K562 (cell line): ENCODE results near the gene MBP. TPM values are rescaled to one million over a fixed set of nuclear protein-coding genes. Genes with fewer than 3 reads are reported as not detected.
A peak's percentile ranks its signal among the peaks of the same experiment; 100 is the strongest.

Experiments used
- ATAC-seq: fragments of 200-7000 bp; cut with Tn5 transposase; 3 replicates; pipeline ENCODE4 v1.9.1; 2020; ENCODE audit warnings: moderate library complexity
- BruUV-seq: library from RNA; stranded (reverse); fragments of 400-500 nt; replicated peaks from 2 replicates; lab custom pipeline; 2021; lab: Mats Ljungman, UMichigan
- CTCF ChIA-PET: fragments of 300-600 bp; formaldehyde crosslinking; extraction: SDS; loops from one replicate; lab custom pipeline; 2021; ENCODE audit warnings: low intra/inter-chr PET ratio; lab: Yijun Ruan, JAX
- POLR2A ChIA-PET: fragments of 300-600, 350-650 bp; sonication (Branson Sonifier 250); formaldehyde crosslinking; extraction: SDS; loops from one replicate; lab custom pipeline; 2021; ENCODE audit warnings: antibody characterized with exemption, inconsistent platforms; lab: Yijun Ruan, JAX
- DNase-seq, 4 experiments: peaks; one replicate each; pipeline versions ENCODE4 v3.0.0 to v3.0.0-alpha.2; 2011 to 2018; ENCODE audit warnings: low spot score in 3 of 4, mixed read lengths in 3 of 4; ENCODE audit errors: extremely low read depth in 1 of 4
- FAIRE-seq: peaks from 2 replicates; lab custom pipeline; 2011; peaks lifted over from hg19 to GRCh38; lab: Jason Lieb, UNC
- H2AFZ ChIP-seq: 2 replicates; pipeline ENCODE4 v1.6.0; 2011; ENCODE audit warnings: low read depth, low read length, control low read depth, inconsistent platforms
- H3K27ac ChIP-seq: fragments of 200-600 bp; 3 replicates; pipeline ENCODE4 v1.8.0; 2011; ENCODE audit warnings: low read depth, mild to moderate bottlenecking, control low read depth, inconsistent platforms, low read length, moderate library complexity, mixed read lengths; ENCODE audit errors: extremely low read depth
- H3K27me3 ChIP-seq, 2 experiments: fragments of 300-600 bp in 1 of 2; 2 replicates in 1 of 2; 3 replicates in 1 of 2; pipeline versions ENCODE4 v1.6.0 to v1.8.0; 2011; ENCODE audit warnings: inconsistent platforms in 2 of 2, low read length in 2 of 2, mild to moderate bottlenecking in 1 of 2, mixed read lengths in 1 of 2, moderate library complexity in 1 of 2; ENCODE audit not compliant: control insufficient read depth in 2 of 2, insufficient read depth in 2 of 2
- H3K36me3 ChIP-seq: fragments of 300-600 bp; 3 replicates; pipeline ENCODE4 v1.8.0; 2011; ENCODE audit warnings: mild to moderate bottlenecking, low read length, inconsistent platforms; ENCODE audit not compliant: control insufficient read depth, insufficient read depth
- H3K4me1 ChIP-seq, 2 experiments: fragments of 200-600 bp in 1 of 2; replicated peaks in 1 of 2; 2 replicates in 1 of 2; 3 replicates in 1 of 2; pipeline versions ENCODE4 v1.5.1 to v1.8.0; 2011; ENCODE audit warnings: inconsistent platforms in 2 of 2, low read length in 2 of 2, mild to moderate bottlenecking in 1 of 2, mixed read lengths in 1 of 2, moderate library complexity in 1 of 2; ENCODE audit not compliant: control insufficient read depth in 2 of 2, insufficient read depth in 2 of 2
- H3K4me2 ChIP-seq: 2 replicates; pipeline ENCODE4 v1.6.1; 2011; ENCODE audit warnings: low read length, control low read depth, inconsistent platforms, mixed read lengths; ENCODE audit not compliant: insufficient read depth
- H3K4me3 ChIP-seq: fragments of 200-600 bp; sonication (generic), shearing (Covaris generic); 2 replicates; pipeline ENCODE4 v1.5.1; 2016; ENCODE audit warnings: control low read depth, inconsistent platforms
- H3K79me2 ChIP-seq: fragments of 200-600 bp; 3 replicates; pipeline ENCODE4 v1.8.0; 2011; ENCODE audit warnings: low read length, inconsistent platforms; ENCODE audit not compliant: control insufficient read depth, insufficient read depth
- H3K9ac ChIP-seq, 2 experiments: 2 replicates each; pipeline versions ENCODE4 v1.6.0 to v1.6.1; 2011; ENCODE audit warnings: low read depth in 2 of 2, low read length in 2 of 2, control low read depth in 1 of 2, inconsistent platforms in 1 of 2, mild to moderate bottlenecking in 1 of 2, mixed read lengths in 1 of 2; ENCODE audit not compliant: insufficient read depth in 1 of 2
- H3K9me1 ChIP-seq: one replicate; pipeline ENCODE4 v1.6.0; 2011; ENCODE audit warnings: inconsistent platforms, mild to moderate bottlenecking, low read length, moderate library complexity; ENCODE audit not compliant: control insufficient read depth, insufficient read depth
- H3K9me3 ChIP-seq: replicated peaks from 2 replicates; pipeline ENCODE4 v1.5.1; 2011; ENCODE audit warnings: low read depth, low read length, inconsistent platforms; ENCODE audit not compliant: control insufficient read depth, insufficient read depth
- H4K20me1 ChIP-seq: replicated peaks from 2 replicates; pipeline ENCODE4 v1.6.1; 2011; ENCODE audit warnings: low read length, inconsistent platforms, mixed read lengths; ENCODE audit not compliant: control insufficient read depth, insufficient read depth
- NFE2L1 ChIP-seq: fragments of 450-650 bp; IDR thresholded peaks from 2 replicates; pipeline ENCODE4 v1.6.1; 2016; ENCODE audit warnings: missing genetic modification characterization, low read depth, mild to moderate bottlenecking, missing compliant biosample characterization, moderate library complexity, borderline replicate concordance
- RBM17 ChIP-seq: fragments of 200-400 bp; formaldehyde crosslinking; IDR thresholded peaks from 2 replicates; pipeline ENCODE4 v1.6.1; 2017; ENCODE audit warnings: low read depth, mild to moderate bottlenecking, low read length, borderline replicate concordance
- TFE3 ChIP-seq: fragments of 450-650 bp; formaldehyde crosslinking; IDR thresholded peaks from 2 replicates; pipeline ENCODE4 v1.4.0; 2020; ENCODE audit warnings: mild to moderate bottlenecking, mixed read lengths
- ZFX ChIP-seq: sonication (generic); formaldehyde crosslinking; IDR thresholded peaks from 2 replicates; pipeline ENCODE4 v1.8.0; 2022; ENCODE audit warnings: mild to moderate bottlenecking, missing genetic modification reagents, moderate library complexity
- ZNF830 ChIP-seq: fragments of 250-450 bp; sonication (Bioruptor Pico); IDR thresholded peaks from 2 replicates; pipeline ENCODE4 v1.5.0; 2021; ENCODE audit warnings: mild to moderate bottlenecking
- WGBS: fragments of 100-300 bp; shearing (Covaris generic); methylation state at CpG from one replicate; pipeline ENCODE4 v1.1.6; 2016; ENCODE audit warnings: low coverage, mixed read lengths; ENCODE audit not compliant: insufficient coverage; ENCODE audit errors: missing lambda C conversion rate; 5-methylcytosine and 5-hydroxymethylcytosine counted together
- in situ Hi-C: fragments of 300-500 bp; cut with MboI; formaldehyde crosslinking; loops from 4 replicates; pipeline ENCODE4 v1.15.0; 2018; ENCODE audit warnings: inconsistent platforms, mixed read lengths
- intact Hi-C: fragments of 100-400 bp; cut with micrococcal nuclease; formaldehyde crosslinking; loops from 2 replicates; pipeline ENCODE4 v1.14.2; 2022
- polyA plus RNA-seq, 8 experiments: library from polyadenylated mRNA; depleted of rRNA in 4 of 8; stranded (reverse) in 5 of 8; unstranded in 3 of 8; fragments of >200 nt; fragmentation: Nextera tagmentation in 2 of 8; fragmentation: Illumina TruSeq in 1 of 8; extraction: Ambion mirVana in 2 of 8; extraction: Trizol in 1 of 8; gene quantifications; 2 replicates each; pipeline versions ENCODE4 v1.2.1 to v1.2.3, GENCODE V29; 2011 to 2014; ENCODE audit warnings: inconsistent platforms in 1 of 8, missing spikeins in 1 of 8
- total RNA-seq, 7 experiments: library from RNA; depleted of rRNA in 6 of 7; stranded (reverse); fragments of >200 nt in 6 of 7; fragmentation: Illumina TruSeq in 2 of 7; extraction: Trizol in 2 of 7; gene quantifications; 2 replicates each; pipeline versions ENCODE4 v1.2.1 to v1.2.3, GENCODE V29; 2011 to 2021; ENCODE audit warnings: low replicate concordance in 1 of 7

The MBP gene
- total and polyA plus RNA-seq, 9 of the 15 experiments (the other 6 are each of a cell fraction or from before 2014, with no cell fraction given): 0.09 TPM; not detected in 8

GRCh38 chr18:76982841-76983583 lies 149.6 kb downstream of the MBP start (continued):
- no peak for TF ChIP-seq RBM17

- no peaks in the 10 kb centered on the region for H3K9me3 ChIP-seq
- ATAC-seq (no peak), FAIRE-seq (no peak), DNase-seq (no peak)
- peaks cover 14 to 65% of the 10 kb centered on the region in 2 experiments for H3K27me3 ChIP-seq
- TF ChIP-seq ZNF830 (CRISPR knock-in tag) (no peak), NFE2L1 (tag) (no peak), ZFX (no peak), TFE3 (peak; percentile 22; the same call in 1 of the 2 replicates)
- ChIA-PET CTCF (no interaction called here), POLR2A (no interaction called here)
- in situ Hi-C loops: loop anchor here (5.0 kb wide), 1 partner anchor 175 kb away; no protein-coding TSS in a partner anchor
- H3K9me1 ChIP-seq: no peaks in the 10 kb centered on the region
- intact Hi-C loops: loop anchor here (2.0 kb wide), 1 partner anchor 59 kb away; no protein-coding TSS in a partner anchor
- peaks cover 0 to 8% of the 10 kb centered on the region in 2 experiments; a peak in 2 of 5 replicates for H3K4me1 ChIP-seq
- H3K36me3 ChIP-seq: no peaks in the 10 kb centered on the region
- no peak overlapping the region for H3K4me3 ChIP-seq
- no peaks in the 10 kb centered on the region for H3K79me2 ChIP-seq
- no peak overlapping the region for H3K27ac ChIP-seq
- H4K20me1 ChIP-seq: no peaks in the 10 kb centered on the region; the same call in 1 of the 2 replicates
- no TSS peak for BruUV-seq
- H3K9ac ChIP-seq: no peak overlapping the region
- no peak overlapping the region for H3K4me2 ChIP-seq
- WGBS: 6% methylated on average over 5 of the region's 5 CpGs
- H2AFZ ChIP-seq: no peak overlapping the region
These were observed 150.5 kb downstream of the MBP start for GRCh38 chr18:76982038-76982437.
